Fibroblast of skin of scalp (primary cell): Measurements from ENCODE around the gene ADD3.
"Not testable (repeated sequence)": the region's sequence is repeated elsewhere in the genome, so short reads cannot be mapped to it uniquely, and the experiment has no call there.

Experiments used
- DNase-seq: peaks from one replicate; pipeline ENCODE4 v3.0.0-alpha.2; 2013

The ADD3 gene

DNA sequence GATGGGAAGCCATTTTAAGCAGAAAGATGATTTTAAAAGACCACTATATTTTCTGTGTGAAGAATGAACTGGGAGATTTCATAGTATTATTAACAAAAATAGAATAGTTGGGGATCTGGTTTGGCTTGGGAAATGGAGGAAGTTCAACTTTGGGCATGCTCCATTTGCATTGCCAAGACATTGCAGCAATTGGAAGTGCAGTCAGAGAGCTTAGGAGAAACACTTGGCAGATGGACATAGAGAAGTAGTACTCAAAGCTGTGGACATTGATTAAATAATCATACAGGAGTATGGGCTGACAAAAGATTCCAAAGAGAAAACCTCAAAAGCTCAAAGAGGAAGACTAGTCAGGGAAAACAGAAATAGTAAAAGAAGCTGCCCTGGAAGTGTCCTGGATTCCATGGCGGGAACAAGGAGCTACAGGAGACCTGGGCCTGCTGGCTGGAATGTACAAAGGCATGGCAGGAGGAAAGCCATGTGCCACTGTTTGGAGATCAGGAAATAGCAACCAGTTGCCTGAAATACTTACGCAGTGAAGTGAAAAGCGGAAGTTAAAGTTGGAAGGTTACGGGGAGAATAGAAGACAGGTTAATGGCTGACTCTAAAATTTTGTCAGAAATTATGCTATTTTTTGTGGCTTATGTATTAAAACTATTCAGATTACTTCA lies 106.0 kb downstream of the ADD3 start:
- DNase-seq: no peak

GRCh38 chr10:110114668-110115067 lies 106.9 kb downstream of the ADD3 start:
- not testable (repeated sequence) for DNase-seq

GRCh38 chr10:110115784-110116520 lies 108.2 kb downstream of the ADD3 start:
- DNase-seq: no peak

DNA sequence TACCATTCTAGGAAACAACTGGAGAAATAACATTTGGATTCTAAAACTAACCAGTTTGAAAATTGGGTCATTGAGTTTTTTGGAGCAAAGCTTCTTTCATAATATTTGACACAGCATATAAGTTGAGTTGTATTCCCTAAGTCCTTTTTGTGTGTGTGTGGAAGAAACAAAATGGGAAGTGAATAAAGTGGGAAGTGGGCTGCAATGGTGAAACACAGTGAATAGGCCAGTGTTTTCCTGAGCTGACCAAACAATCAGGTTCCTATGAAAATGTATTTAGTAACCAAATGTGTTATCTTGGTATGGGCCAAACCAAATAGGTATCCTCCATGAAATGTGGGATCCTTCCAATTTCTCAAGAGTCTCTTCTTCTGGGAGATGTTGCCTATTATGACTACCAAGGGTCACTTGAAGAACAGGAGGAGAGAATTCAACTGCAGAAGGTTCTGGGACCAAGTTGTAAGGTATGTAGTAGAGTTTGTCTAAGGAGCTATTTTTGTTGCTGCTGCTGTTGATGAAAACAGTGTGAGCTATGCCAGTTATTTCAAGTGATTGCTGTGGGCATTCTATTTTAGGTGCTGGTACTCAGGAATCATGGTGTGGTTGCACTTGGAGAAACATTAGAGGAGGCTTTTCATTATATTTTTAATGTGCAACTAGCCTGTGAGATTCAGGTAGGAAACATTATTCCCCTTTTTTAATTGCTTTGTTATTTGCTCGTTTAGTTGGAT lies 111.3 kb downstream of the ADD3 start:
- no peak for DNase-seq

DNA sequence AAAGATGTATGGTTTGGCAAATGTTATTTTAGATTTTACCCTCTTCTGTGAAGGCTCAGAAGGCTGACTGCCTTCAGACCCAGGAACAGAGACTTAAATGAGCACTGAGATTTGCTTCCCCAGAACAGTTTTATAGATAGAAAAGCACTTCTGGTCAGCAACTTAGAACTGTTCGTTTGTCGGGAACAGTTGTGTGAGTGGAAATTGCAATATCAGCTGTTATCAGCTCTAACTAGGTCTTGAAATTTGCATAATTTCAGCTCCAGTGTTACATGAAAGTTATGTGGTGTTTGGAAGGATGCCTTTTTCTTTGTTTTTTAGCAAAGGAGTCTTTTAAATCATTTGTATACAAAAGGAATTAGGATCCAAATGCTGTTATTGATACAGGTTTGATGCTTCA lies 115.8 kb downstream of the ADD3 start:
- DNase-seq: no peak

GRCh38 chr10:110129490-110129889 lies 121.7 kb downstream of the ADD3 start:
- DNase-seq: no peak

- no peak for DNase-seq
These were observed 127.1 kb downstream of the ADD3 start for GRCh38 chr10:110134917-110135316.

DNA sequence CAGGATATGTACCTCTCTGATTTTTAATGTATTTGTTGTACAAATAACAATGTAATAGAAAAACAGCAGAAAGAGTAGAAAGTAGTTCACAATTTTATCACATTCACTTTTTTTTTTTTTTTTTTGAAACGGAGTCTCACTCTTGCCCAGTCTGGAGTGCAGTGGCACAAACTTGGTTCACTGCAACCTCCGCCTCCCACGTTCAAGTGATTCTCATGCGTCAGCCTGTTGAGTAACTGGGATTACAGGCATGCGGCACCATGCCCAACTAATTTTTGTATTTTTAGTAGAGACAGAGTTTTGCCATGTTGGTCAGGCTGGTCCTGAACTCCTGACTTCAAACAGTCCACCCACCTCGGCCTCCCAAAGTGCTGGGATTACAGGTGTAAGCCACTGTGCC lies 128.1 kb downstream of the ADD3 start:
- DNase-seq: not testable (repeated sequence)

DNA sequence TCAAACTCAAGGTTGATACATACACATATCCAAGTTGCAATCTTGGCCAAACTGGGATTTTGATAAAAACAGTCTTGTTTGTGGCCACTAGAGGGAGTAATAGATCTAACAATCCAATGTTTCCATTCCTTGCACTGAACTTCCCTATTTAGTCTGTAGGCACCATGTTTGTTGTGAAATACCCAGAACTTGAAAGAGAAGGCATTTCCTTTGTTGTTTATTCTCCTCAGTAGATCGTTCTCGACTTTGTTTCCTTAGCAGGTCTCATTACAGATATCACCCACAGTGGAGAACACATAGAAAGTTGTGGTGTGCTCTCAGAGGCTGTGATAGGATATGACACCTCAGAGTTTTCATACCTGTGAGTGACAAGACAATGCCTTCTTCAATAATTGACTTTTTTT lies 129.4 kb downstream of the ADD3 start:
- peak; percentile 70 for DNase-seq

DNA sequence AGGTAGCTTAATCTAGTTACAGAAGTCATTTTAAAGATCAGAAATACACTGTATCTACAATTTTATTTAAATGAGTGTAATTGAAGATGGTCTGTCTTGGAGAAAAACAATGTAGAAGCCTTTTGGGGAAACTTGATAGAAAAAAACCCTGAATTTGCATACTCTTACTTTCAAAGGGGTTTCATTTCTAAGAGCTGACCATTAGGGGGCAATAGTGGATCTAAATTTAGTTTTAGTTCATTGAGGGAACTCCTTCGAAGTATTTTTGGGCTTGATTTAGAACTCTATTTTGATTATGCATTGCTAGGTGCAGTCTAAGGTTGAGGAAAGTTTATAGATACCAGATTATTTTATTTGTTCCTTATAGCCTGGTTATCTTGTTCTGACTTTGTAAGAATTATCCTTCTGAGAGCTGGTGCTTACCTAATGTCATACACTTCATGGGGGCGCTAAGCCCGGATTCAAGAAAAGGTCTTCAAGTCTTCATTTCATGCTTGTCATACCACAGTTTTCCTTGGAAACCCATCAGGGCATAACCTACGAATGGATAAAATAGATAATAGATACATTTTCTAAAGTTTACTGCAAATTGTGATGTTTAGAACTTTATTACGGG lies 130.5 kb downstream of the ADD3 start:
- peak; percentile 69 for DNase-seq

DNA sequence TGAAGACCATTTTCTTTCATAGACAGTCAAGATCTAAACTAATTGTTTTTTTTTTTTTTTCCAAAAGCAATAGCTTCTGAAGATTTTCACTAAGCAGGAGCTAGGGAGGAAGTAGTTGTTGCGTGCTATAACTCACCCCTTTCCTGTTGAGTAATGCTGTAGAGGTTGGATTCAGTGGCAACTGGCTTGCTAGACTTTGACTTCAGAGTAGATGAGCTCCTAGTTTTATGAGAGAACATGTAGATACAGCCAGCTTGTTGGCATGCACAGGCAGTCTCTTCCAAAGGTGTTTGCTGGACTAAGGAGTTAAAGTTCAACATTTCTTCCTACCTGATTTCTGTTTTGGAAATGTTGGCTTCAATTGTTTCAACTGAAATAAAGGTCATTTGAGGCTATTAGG lies 133.4 kb downstream of the ADD3 start:
- DNase-seq: no peak

DNA sequence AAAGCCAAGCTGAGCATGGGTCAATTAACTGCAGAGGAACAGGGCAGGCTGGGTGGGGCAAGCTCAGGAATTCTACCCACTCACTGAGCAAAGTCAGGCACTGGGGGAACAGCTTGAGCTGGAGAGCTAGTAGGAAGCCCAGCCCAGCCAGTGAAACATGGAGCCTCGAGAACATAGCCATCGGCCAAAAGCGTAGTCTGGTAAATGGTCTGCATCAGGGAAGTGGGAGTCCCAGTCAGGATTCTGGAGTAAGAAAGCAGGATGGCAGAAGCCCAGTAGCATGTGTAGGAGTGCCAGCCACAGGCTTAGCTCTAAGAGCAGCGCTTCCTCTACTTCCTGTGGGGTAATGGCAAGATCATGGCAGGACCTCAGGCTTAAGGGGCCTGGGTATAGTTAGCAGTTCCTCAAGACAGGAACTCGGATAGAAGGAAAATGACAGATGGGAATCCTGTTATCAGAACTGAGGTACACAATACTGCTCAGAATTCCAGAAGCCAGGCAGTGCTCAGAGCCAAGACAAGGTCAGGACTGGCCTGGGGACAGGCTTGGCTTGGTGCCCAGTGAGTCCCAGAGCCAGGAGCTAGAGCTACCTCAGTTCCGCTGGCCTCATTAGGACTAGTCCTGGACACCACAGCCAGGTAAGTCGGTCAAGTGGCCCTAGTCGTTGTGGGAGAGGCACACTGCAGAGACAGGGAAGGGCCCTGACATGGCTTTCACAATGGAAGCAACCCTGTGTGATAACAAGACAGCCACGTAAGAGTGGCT lies 134.3 kb downstream of the ADD3 start:
- no peak for DNase-seq

DNA sequence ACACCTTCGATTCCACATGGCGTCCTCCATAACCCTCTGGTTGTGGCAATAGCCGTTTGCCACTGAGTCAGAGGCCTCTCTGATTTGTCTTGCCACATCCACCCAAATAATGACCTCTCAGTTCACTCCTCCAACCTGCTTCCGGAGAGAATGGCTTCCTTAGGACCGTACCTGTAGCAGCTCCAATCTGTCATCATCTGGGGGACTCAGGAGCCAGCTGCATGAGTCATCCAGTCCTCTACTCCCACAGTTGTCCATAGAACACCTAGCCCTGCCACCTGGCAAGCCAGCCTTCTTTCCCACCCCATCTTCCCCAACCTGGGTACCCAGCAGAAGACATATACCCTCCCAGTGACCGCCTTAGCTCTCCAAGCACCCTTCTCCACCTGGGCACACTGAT lies 135.2 kb downstream of the ADD3 start:
- no peak for DNase-seq

- DNase-seq: peak; percentile 23
These were observed 136.7 kb downstream of the ADD3 start for GRCh38 chr10:110144507-110144906.

- DNase-seq: no peak
These were observed 140.2 kb downstream of the ADD3 start for GRCh38 chr10:110147961-110148360.

DNA sequence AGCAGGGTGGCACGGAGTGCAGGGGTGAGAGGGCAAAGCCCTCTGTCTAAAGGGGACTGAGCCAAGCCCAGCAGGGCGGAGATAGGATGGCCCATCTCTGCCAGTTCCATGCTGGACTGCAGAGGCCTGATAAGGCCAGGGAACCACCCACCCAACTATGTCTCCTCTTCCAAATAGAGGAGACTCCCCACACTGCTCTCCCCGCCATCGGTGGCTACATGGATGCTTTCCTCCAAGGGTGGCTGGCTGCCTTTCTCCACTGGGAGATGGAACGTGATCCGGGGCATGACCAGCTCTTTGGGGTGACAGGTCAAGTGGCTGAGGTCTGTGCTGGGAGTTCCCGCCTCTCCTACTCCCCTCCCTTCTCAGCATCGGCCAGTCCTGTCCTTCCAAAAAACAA lies 141.5 kb downstream of the ADD3 start:
- no peak for DNase-seq

DNA sequence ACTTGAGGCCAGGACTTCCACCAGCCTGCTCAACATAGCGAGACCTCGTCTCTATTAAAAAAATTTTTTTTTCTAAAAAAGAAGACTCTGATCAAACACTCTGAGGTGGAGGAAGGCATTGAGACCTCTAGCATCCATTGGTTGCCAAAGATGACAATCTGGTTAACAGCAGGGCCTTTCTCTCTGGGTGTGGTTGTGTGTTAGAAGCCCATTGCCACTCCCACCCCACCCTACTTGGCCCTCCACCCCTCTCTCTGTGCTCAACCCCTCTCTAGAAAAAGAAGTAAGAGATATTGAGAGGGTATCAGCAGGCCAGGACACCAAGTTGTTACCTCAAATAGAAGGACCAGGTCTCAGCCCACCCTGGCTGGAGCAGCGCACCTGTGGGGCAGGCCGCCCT lies 142.3 kb downstream of the ADD3 start:
- DNase-seq: no peak

- no peak for DNase-seq
These were observed 143.2 kb downstream of the ADD3 start for GRCh38 chr10:110150981-110151380.

- DNase-seq: no peak
These were observed 143.7 kb downstream of the ADD3 start for GRCh38 chr10:110151467-110151866.

DNA sequence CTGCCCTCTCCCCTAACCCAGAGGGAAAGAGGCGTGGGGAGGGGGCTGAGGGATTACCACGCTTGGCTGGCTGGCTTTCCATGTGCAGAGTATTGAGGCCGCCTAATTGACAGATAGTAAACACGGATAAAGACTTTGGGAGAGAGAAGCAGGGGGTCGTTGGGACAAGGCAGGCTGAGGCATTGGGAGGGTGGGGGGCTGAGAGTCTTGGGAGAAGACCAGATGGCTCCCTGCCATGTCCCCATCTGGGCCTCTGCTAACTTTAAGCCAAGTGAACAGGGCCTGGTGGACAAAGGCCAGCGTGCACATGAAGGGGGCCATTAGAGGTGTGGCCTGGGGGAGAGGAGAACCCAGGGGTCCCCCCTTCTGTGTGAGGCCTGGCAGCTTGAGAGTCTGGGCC lies 144.2 kb downstream of the ADD3 start:
- no peak for DNase-seq

DNA sequence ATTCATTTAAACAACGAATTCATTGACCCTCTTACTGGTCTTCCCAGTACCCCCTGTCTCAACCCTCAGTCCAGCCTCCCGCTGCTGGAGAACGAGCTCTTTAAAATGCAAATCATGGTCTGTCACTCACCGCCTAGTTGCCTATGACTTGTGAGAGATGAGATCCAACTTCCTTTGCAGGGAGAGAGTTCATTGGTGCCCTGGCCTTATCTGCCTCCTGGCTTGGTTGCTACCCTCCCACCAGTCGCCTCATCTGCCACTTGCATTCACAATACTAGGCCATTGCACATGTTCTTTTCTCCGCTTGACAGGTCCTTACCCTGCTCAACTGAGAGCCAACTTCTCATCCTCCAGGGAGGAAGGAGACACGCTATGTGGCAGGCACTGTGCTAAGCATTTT lies 145.6 kb downstream of the ADD3 start:
- no peak for DNase-seq

GRCh38 chr10:110156046-110156445 lies 148.3 kb downstream of the ADD3 start:
- DNase-seq: no peak
